MM.1S (cell line): ENCODE measurements around the gene NOX5.

ENCODE experiments used
- DNase-seq: peaks from one replicate; pipeline ENCODE4 v3.0.0-alpha.2; 2015
- H2AFZ ChIP-seq: fragments of 300-600 bp; sonication (generic); 2 replicates; pipeline ENCODE4 v1.6.0; 2016; ENCODE audit warnings: antibody characterized with exemption, low read length
- H3F3A ChIP-seq: fragments of 300-600 bp; sonication (generic); 2 replicates; pipeline ENCODE4 v1.6.1; 2016; ENCODE audit warnings: mild to moderate bottlenecking, antibody characterized with exemption, low read length, moderate library complexity, mixed read lengths; ENCODE audit not compliant: insufficient read depth
- H3K27ac ChIP-seq: fragments of 300-600 bp; sonication (generic); 2 replicates; pipeline ENCODE4 v1.5.1; 2016; ENCODE audit warnings: mild to moderate bottlenecking, low read length
- H3K27me3 ChIP-seq: fragments of 300-600 bp; sonication (generic); replicated peaks from 2 replicates; pipeline ENCODE4 v1.6.0; 2016; ENCODE audit warnings: low read length; ENCODE audit not compliant: insufficient read depth
- H3K36me3 ChIP-seq: fragments of 300-600 bp; sonication (generic); replicated peaks from 2 replicates; pipeline ENCODE4 v1.6.1; 2016; ENCODE audit warnings: mild to moderate bottlenecking, low read length, mixed read lengths; ENCODE audit not compliant: insufficient read depth
- H3K4me1 ChIP-seq: fragments of 300-600 bp; sonication (generic); 2 replicates; pipeline ENCODE4 v1.6.1; 2016; ENCODE audit warnings: low read length, mixed read lengths
- H3K4me2 ChIP-seq: fragments of 300-600 bp; sonication (generic); 2 replicates; pipeline ENCODE4 v1.6.0; 2016; ENCODE audit warnings: low read depth, low read length
- H3K4me3 ChIP-seq: fragments of 300-600 bp; sonication (generic); 2 replicates; pipeline ENCODE4 v1.5.1; 2016; ENCODE audit warnings: low read length, mixed read lengths
- H3K79me2 ChIP-seq: fragments of 300-600 bp; sonication (generic); 2 replicates; pipeline ENCODE4 v1.6.1; 2016; ENCODE audit warnings: mixed run types, low read length, mixed read lengths
- H3K9ac ChIP-seq: fragments of 300-600 bp; sonication (generic); 2 replicates; pipeline ENCODE4 v1.6.1; 2016; ENCODE audit warnings: low read length, mixed read lengths
- H3K9me2 ChIP-seq: fragments of 300-600 bp; sonication (generic); replicated peaks from 2 replicates; pipeline ENCODE4 v1.6.1; 2016; ENCODE audit warnings: mild to moderate bottlenecking, low read length, mixed read lengths; ENCODE audit not compliant: insufficient read depth
- H3K9me3 ChIP-seq: fragments of 300-600 bp; sonication (generic); replicated peaks from 2 replicates; pipeline ENCODE4 v1.6.1; 2016; ENCODE audit warnings: mild to moderate bottlenecking, low read length, mixed read lengths; ENCODE audit not compliant: insufficient read depth
- H4K20me1 ChIP-seq: fragments of 300-600 bp; sonication (generic); 2 replicates; pipeline ENCODE4 v1.6.1; 2016; ENCODE audit warnings: mild to moderate bottlenecking, low read length, moderate library complexity, mixed read lengths; ENCODE audit not compliant: insufficient read depth
- CTCF ChIP-seq: fragments of 300-600 bp; sonication (generic); IDR thresholded peaks from 2 replicates; pipeline ENCODE4 v1.5.1; 2016; ENCODE audit warnings: antibody characterized with exemption, low read length, mixed read lengths
- EZH2 ChIP-seq: fragments of 300-600 bp; sonication (generic); optimal IDR thresholded peaks from 2 replicates; pipeline ENCODE3; 2017; ENCODE audit warnings: low read depth, mild to moderate bottlenecking, antibody characterized with exemption, low read length, mixed read lengths
- EZH2phosphoT487 ChIP-seq: fragments of 300-600 bp; sonication (generic); IDR thresholded peaks from 2 replicates; pipeline ENCODE4 v1.6.1; 2018; ENCODE audit warnings: antibody characterized with exemption, low read length

The NOX5 gene

GRCh38 chr15:69012761-69013364, 1.6 kb upstream of the NOX5 start:
- no peak overlapping the region for H3K4me3 ChIP-seq
- H3K9me3 ChIP-seq = no peaks in the 10 kb centered on the region
- no peak overlapping the region for H3K9ac ChIP-seq
- H3K36me3 ChIP-seq = no peaks in the 10 kb centered on the region
- no peaks in the 10 kb centered on the region for H3K9me2 ChIP-seq
- no peaks in the 10 kb centered on the region for H3F3A ChIP-seq
- H3K4me1 ChIP-seq = no peaks in the 10 kb centered on the region
- H3K4me2 ChIP-seq = no peak overlapping the region
- H3K27me3 ChIP-seq = no peaks in the 10 kb centered on the region
- TF ChIP-seq EZH2 (no peak), EZH2phosphoT487 (no peak), CTCF (no peak)
- no peak overlapping the region for H3K27ac ChIP-seq
- no peaks in the 10 kb centered on the region for H3K79me2 ChIP-seq
- DNase-seq = no peak
- H2AFZ ChIP-seq = no peak overlapping the region
- H4K20me1 ChIP-seq = no peaks in the 10 kb centered on the region

- DNase-seq = no peak
- TF ChIP-seq EZH2 (no peak), EZH2phosphoT487 (no peak), CTCF (no peak)
- Histone ChIP-seq H3K9me2 (no peaks in the 10 kb centered on the region), H3K9me3 (no peaks in the 10 kb centered on the region), H3F3A (no peaks in the 10 kb centered on the region), H3K79me2 (no peaks in the 10 kb centered on the region), H3K36me3 (no peaks in the 10 kb centered on the region), H3K27ac (no peak overlapping the region), H4K20me1 (no peaks in the 10 kb centered on the region), H3K4me1 (no peaks in the 10 kb centered on the region), H2AFZ (no peak overlapping the region), H3K9ac (no peak overlapping the region), H3K4me3 (no peak overlapping the region), H3K4me2 (no peak overlapping the region), H3K27me3 (no peaks in the 10 kb centered on the region)
Measured at GRCh38 chr15:69013726-69014406, 629 bp upstream of the NOX5 start.

- Histone ChIP-seq H2AFZ (no peak overlapping the region), H3K9me2 (no peaks in the 10 kb centered on the region), H3K79me2 (no peaks in the 10 kb centered on the region), H3K9ac (no peak overlapping the region), H3K4me3 (no peak overlapping the region), H3K27me3 (no peaks in the 10 kb centered on the region), H3K4me1 (no peaks in the 10 kb centered on the region), H3K36me3 (no peaks in the 10 kb centered on the region), H4K20me1 (no peaks in the 10 kb centered on the region), H3K9me3 (no peaks in the 10 kb centered on the region), H3F3A (no peaks in the 10 kb centered on the region), H3K27ac (no peak overlapping the region), H3K4me2 (no peak overlapping the region)
- DNase-seq = no peak
- no peak for TF ChIP-seq EZH2phosphoT487
- no peak for TF ChIP-seq EZH2
- TF ChIP-seq CTCF = no peak
Measured at GRCh38 chr15:69015591-69015990, 1.1 kb downstream of the NOX5 start.
